Mesenchymal stem cell (in vitro differentiated cells and primary cell): ENCODE results near the gene CNIH3.

Source experiments
- DNase-seq: peaks from one replicate; pipeline ENCODE4 v3.0.0-alpha.2; 2013
- H2AFZ ChIP-seq: one replicate; pipeline ENCODE4 v1.6.1; 2013; ENCODE audit warnings: low read depth, mild to moderate bottlenecking, control low read depth, inconsistent platforms, low read length, moderate library complexity
- H2AK5ac ChIP-seq: 2 replicates; pipeline ENCODE4 v1.6.1; 2013; ENCODE audit warnings: low read length, moderate library complexity, mild to moderate bottlenecking, inconsistent platforms; ENCODE audit not compliant: severe bottlenecking
- H2BK120ac ChIP-seq: one replicate; pipeline ENCODE4 v1.6.1; 2013; ENCODE audit warnings: low read depth, mild to moderate bottlenecking, inconsistent platforms, low read length, moderate library complexity
- H2BK12ac ChIP-seq, 2 experiments: one replicate each; pipeline ENCODE4 v1.6.1; 2013; ENCODE audit warnings: inconsistent platforms in 2 of 2, low read length in 2 of 2, mild to moderate bottlenecking in 2 of 2, moderate library complexity in 2 of 2, control low read depth in 1 of 2
- H2BK15ac ChIP-seq: one replicate; pipeline ENCODE4 v1.6.1; 2013; ENCODE audit warnings: mild to moderate bottlenecking, low read depth, inconsistent platforms; ENCODE audit not compliant: poor library complexity, severe bottlenecking
- H2BK5ac ChIP-seq: 2 replicates; pipeline ENCODE4 v1.6.1; 2013; ENCODE audit warnings: low read depth, mild to moderate bottlenecking, low read length, control low read depth, inconsistent platforms; ENCODE audit not compliant: poor library complexity, severe bottlenecking
- H3K14ac ChIP-seq, 2 experiments: one replicate each; pipeline ENCODE4 v1.6.1; 2013; ENCODE audit warnings: inconsistent platforms in 2 of 2, low read length in 2 of 2, control low read depth in 1 of 2, mild to moderate bottlenecking in 1 of 2, moderate library complexity in 1 of 2
- H3K18ac ChIP-seq, 2 experiments: one replicate each; pipeline ENCODE4 v1.6.1; 2013; ENCODE audit warnings: inconsistent platforms in 2 of 2, low read length in 2 of 2, control low read depth in 1 of 2, low read depth in 1 of 2, mild to moderate bottlenecking in 1 of 2
- H3K23ac ChIP-seq, 2 experiments: one replicate each; pipeline ENCODE4 v1.6.1; 2013; ENCODE audit warnings: inconsistent platforms in 2 of 2, low read length in 2 of 2, mild to moderate bottlenecking in 2 of 2, moderate library complexity in 2 of 2, control low read depth in 1 of 2
- H3K27ac ChIP-seq: 2 replicates; pipeline ENCODE4 v1.5.1; 2013; ENCODE audit warnings: mild to moderate bottlenecking, moderate library complexity, low read length, control low read depth, inconsistent platforms; ENCODE audit not compliant: poor library complexity, severe bottlenecking
- H3K27me3 ChIP-seq, 2 experiments: 2 replicates each; pipeline versions ENCODE4 v1.6.1 to v1.7.0; 2013; ENCODE audit warnings: low read length in 2 of 2, mild to moderate bottlenecking in 2 of 2, moderate library complexity in 2 of 2, control low read depth in 1 of 2, inconsistent platforms in 1 of 2; ENCODE audit not compliant: control insufficient read depth in 1 of 2, insufficient read depth in 1 of 2
- H3K36me3 ChIP-seq, 2 experiments: 2 replicates each; pipeline versions ENCODE4 v1.6.1 to v1.7.0; 2013; ENCODE audit warnings: low read length in 2 of 2, control low read depth in 1 of 2, inconsistent platforms in 1 of 2, low read depth in 1 of 2, mild to moderate bottlenecking in 1 of 2; ENCODE audit not compliant: insufficient read depth in 2 of 2, control insufficient read depth in 1 of 2
- H3K4ac ChIP-seq, 2 experiments: one replicate each; pipeline ENCODE4 v1.6.1; 2013; ENCODE audit warnings: inconsistent platforms in 2 of 2, low read length in 2 of 2, mild to moderate bottlenecking in 2 of 2, moderate library complexity in 2 of 2, control low read depth in 1 of 2, low read depth in 1 of 2
- H3K4me1 ChIP-seq: 2 replicates; pipeline ENCODE4 v1.6.1; 2013; ENCODE audit warnings: low read depth, low read length, control low read depth; ENCODE audit not compliant: control insufficient read depth, insufficient read depth
- H3K4me2 ChIP-seq: 2 replicates; pipeline ENCODE4 v1.6.1; 2013; ENCODE audit warnings: low read length, mild to moderate bottlenecking, inconsistent platforms; ENCODE audit not compliant: poor library complexity, severe bottlenecking
- H3K4me3 ChIP-seq, 2 experiments: 2 replicates each; pipeline versions ENCODE4 v1.5.1 to v1.7.0; 2013; ENCODE audit warnings: low read length in 2 of 2, mild to moderate bottlenecking in 2 of 2, control low read depth in 1 of 2, low read depth in 1 of 2; ENCODE audit not compliant: insufficient read depth in 1 of 2
- H3K79me1 ChIP-seq: replicated peaks from 2 replicates; pipeline ENCODE4 v1.6.1; 2013; ENCODE audit warnings: mild to moderate bottlenecking, control low read depth, low read length, inconsistent platforms; ENCODE audit not compliant: poor library complexity, severe bottlenecking
- H3K9ac ChIP-seq: 2 replicates; pipeline ENCODE4 v1.7.0; 2013; ENCODE audit warnings: mild to moderate bottlenecking, low read length, moderate library complexity
- H3K9me3 ChIP-seq: 2 replicates; pipeline ENCODE4 v1.7.0; 2013; ENCODE audit warnings: mild to moderate bottlenecking, low read length; ENCODE audit not compliant: control insufficient read depth
- H4K8ac ChIP-seq: one replicate; pipeline ENCODE4 v1.6.1; 2013; ENCODE audit warnings: inconsistent platforms, mild to moderate bottlenecking, low read length, moderate library complexity
- H4K91ac ChIP-seq: one replicate; pipeline ENCODE4 v1.6.1; 2013; ENCODE audit warnings: mild to moderate bottlenecking, low read length, inconsistent platforms
- WGBS: methylation state at CpG from one replicate; pipeline ENCODE4 v1.1.7; 2013; ENCODE audit warnings: mixed read lengths; 5-methylcytosine and 5-hydroxymethylcytosine counted together

Gene CNIH3

DNA sequence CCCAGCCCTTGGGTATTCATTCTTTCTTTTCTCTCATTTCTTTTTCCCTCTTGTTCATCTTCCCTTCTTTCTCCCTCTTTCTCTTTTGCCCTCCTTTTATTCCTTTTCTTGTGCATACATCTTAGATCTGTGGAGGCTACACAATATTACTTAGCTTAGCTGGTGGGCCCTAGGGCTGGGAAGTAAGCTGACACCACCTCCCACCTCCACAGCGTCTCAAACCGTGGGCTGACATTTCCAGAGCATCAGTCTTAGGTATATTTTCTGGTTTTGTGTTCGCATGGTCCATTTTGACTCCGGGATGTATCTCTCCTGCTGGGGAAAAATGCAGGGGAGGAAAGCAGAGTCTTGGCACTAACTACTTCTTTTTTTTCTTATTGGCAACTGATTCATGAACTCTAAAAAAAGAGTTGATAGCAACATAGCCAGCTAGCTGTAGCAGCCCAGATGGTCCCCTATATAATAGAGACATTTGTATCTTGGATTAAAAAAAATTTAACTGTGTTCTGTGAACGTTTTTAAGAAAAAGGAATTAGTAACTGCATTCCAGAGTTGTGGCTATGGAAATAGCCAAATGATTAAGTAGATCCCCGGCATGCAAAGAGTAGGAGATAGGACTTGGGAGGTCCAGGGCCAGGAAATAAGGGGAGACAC, 15.5 kb downstream of the CNIH3 start:
- Histone ChIP-seq H3K9me3 (no peaks in the 10 kb centered on the region), H4K8ac (no peak overlapping the region), H2AK5ac (peak overlapping the region; percentile 90), H3K4ac (no peak overlapping the region), H2BK15ac (no peak overlapping the region), H2BK5ac (no peak overlapping the region), H3K4me3 (no peak overlapping the region), H3K27me3 (no peaks in the 10 kb centered on the region), H3K18ac (no peak overlapping the region), H3K23ac (no peak overlapping the region), H2AFZ (no peak overlapping the region), H3K79me1 (peaks cover 27% of the 10 kb centered on the region), H2BK12ac (peak overlapping the region in 1 of 2 experiments; percentile 65), H4K91ac (no peak overlapping the region), H3K36me3 (peaks cover 0 to 85% of the 10 kb centered on the region in 2 experiments), H3K14ac (no peak overlapping the region), H2BK120ac (no peak overlapping the region), H3K4me1 (peaks cover 27% of the 10 kb centered on the region), H3K27ac (peak overlapping the region; percentile 31), H3K4me2 (no peak overlapping the region), H3K9ac (peak overlapping the region; percentile 31)
- DNase-seq, result no peak
- 86% methylated on average over 6 of the region's 6 CpGs for WGBS

- Histone ChIP-seq H2BK12ac (peak overlapping the region; percentile 33 to 59), H3K27ac (peak overlapping the region; percentile 60), H3K4me2 (no peak overlapping the region), H2BK15ac (no peak overlapping the region), H4K91ac (peak overlapping the region; percentile 14), H3K9ac (no peak overlapping the region), H3K79me1 (peaks cover 26% of the 10 kb centered on the region), H2BK5ac (no peak overlapping the region), H2AK5ac (peak overlapping the region; percentile 90), H2BK120ac (peak overlapping the region; percentile 45), H3K4ac (peak overlapping the region in 1 of 2 experiments; percentile 20), H3K27me3 (no peaks in the 10 kb centered on the region), H3K36me3 (peaks cover 0 to 84% of the 10 kb centered on the region in 2 experiments), H2AFZ (no peak overlapping the region), H3K4me1 (peaks cover 27% of the 10 kb centered on the region), H3K9me3 (no peaks in the 10 kb centered on the region), H3K18ac (no peak overlapping the region), H3K4me3 (no peak overlapping the region), H3K23ac (no peak overlapping the region), H4K8ac (peak overlapping the region; percentile 10), H3K14ac (no peak overlapping the region)
- DNase-seq, result peak; percentile 44
- 88% methylated on average over 5 of the region's 5 CpGs for WGBS
These were observed 16.3 kb downstream of the CNIH3 start for GRCh38 chr1:224632381-224632871.

DNA sequence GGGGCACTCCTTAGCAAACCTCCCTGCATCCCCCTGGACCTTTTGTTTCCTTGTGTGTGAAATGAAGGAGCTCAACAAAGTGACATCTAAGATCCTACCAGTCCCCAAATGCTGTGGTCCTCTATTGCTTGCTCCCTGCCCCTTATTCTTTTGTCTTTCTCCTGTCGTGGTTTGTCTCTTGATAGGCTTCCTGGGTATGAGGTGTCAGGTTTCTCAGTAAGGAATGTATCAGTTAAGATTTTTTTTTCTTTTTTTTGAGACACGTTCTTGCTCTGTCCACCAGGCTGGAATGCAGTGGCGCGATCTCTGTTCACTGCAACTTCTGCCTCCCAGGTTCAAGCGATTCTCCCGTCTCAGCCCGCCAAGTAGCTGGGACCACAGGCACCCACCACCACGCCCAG, 16.8 kb downstream of the CNIH3 start:
- Histone ChIP-seq H2BK12ac (peak overlapping the region; percentile 33 to 59), H2AFZ (no peak overlapping the region), H3K4ac (peak overlapping the region in 1 of 2 experiments; percentile 20), H3K23ac (no peak overlapping the region), H3K4me3 (no peak overlapping the region), H3K36me3 (peaks cover 0 to 82% of the 10 kb centered on the region in 2 experiments), H3K4me1 (peaks cover 30% of the 10 kb centered on the region), H3K18ac (no peak overlapping the region), H2BK15ac (peak overlapping the region; percentile 84), H3K79me1 (peaks cover 25% of the 10 kb centered on the region), H3K9ac (no peak overlapping the region), H2BK120ac (peak overlapping the region; percentile 45), H3K9me3 (no peaks in the 10 kb centered on the region), H3K4me2 (no peak overlapping the region), H2AK5ac (peak overlapping the region; percentile 49), H4K91ac (peak overlapping the region; percentile 14), H3K14ac (no peak overlapping the region), H3K27ac (peak overlapping the region; percentile 60), H2BK5ac (no peak overlapping the region), H3K27me3 (no peaks in the 10 kb centered on the region), H4K8ac (peak overlapping the region; percentile 10)
- DNase-seq, result no peak
- 71% methylated on average over 8 of the region's 8 CpGs for WGBS

DNA sequence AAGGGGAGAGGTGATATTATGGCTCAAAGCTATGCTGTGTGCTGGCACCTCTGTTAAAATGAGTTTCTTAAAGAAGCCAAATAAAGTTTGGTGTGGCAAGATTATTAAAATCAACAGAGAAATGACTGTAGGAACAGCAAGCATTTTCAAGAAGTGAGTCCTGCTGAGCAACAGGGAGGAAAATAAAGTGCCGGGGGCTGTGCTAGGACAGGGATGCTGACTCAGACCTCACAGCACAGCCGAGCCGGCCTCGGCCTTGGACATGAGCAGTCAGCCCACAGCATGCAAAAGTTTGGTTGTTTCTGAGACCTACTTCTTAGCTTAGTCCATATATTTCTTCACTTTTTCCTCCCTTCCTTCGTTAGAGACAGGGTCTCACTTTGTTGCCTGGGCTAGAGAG, 19.2 kb downstream of the CNIH3 start:
- no peak overlapping the region for H4K91ac ChIP-seq
- H4K8ac ChIP-seq, result peak overlapping the region; percentile 5
- H2BK12ac ChIP-seq, result peak overlapping the region in 1 of 2 experiments; percentile 42
- H3K14ac ChIP-seq, result no peak overlapping the region
- H3K4me3 ChIP-seq, result no peak overlapping the region
- H2AK5ac ChIP-seq, result no peak overlapping the region
- H3K4me1 ChIP-seq, result peaks cover 30% of the 10 kb centered on the region
- H2BK5ac ChIP-seq, result no peak overlapping the region
- H2BK120ac ChIP-seq, result no peak overlapping the region
- no peak overlapping the region for H3K4me2 ChIP-seq
- peak overlapping the region; percentile 11 to 72 for H3K18ac ChIP-seq
- DNase-seq, result peak; percentile 69
- no peak overlapping the region for H3K4ac ChIP-seq
- 26% methylated on average over 5 of the region's 5 CpGs for WGBS
- no peaks in the 10 kb centered on the region for H3K27me3 ChIP-seq
- H3K79me1 ChIP-seq, result peaks cover 31% of the 10 kb centered on the region
- no peak overlapping the region for H2AFZ ChIP-seq
- peak overlapping the region; percentile 71 for H3K9ac ChIP-seq
- H2BK15ac ChIP-seq, result no peak overlapping the region
- no peak overlapping the region for H3K23ac ChIP-seq
- H3K9me3 ChIP-seq, result no peaks in the 10 kb centered on the region
- H3K27ac ChIP-seq, result peak overlapping the region; percentile 49
- peaks cover 0 to 85% of the 10 kb centered on the region in 2 experiments for H3K36me3 ChIP-seq
